GM19455 (cell line): ENCODE results near the gene GSTT4.
"Not testable (repeated sequence)": the region's sequence is repeated elsewhere in the genome, so short reads cannot be mapped to it uniquely, and the experiment has no call there.

Experiments used
- ATAC-seq: cut with Tn5 transposase; IDR thresholded peaks from one replicate; pipeline ENCODE4 v1.9.1; 2021; ENCODE audit not compliant: unreplicated experiment

The GSTT4 gene

GRCh38 chr22:23993080-23993479, 12.2 kb downstream of the GSTT4 start:
- ATAC-seq, result not testable (repeated sequence)

DNA sequence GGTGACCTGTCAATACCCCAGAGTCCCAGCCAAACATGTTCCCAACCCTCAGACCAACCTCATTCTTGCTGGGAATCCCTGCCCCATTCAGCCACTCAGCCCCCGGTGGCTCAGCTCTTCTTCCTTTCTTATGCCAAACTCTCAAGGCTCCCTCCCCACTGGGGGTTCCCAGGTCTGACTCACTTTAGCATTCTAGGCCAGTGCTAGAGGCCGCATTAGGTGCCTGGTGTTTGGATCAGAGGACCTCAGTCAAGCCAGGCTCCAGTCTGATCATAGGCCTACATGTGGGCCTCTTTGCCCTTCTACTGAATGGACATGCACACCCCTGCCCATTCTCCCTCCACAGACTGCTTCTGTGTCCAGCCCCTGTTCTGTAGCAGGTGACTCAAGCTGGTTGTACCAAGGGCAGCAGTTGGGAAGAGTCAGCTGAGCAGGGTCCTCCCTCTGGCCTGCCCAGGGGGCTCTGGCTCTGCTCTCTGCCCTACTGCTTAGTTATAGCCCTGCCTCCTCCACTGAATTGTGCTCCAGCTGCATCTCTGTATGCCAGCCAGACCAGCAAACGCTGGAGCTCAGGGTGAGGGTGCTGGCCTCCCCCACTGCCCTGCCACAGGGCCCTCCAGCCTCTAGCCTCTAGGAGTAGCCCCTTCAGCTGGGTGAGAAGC, 15.5 kb downstream of the GSTT4 start:
- ATAC-seq, result not testable (repeated sequence)

DNA sequence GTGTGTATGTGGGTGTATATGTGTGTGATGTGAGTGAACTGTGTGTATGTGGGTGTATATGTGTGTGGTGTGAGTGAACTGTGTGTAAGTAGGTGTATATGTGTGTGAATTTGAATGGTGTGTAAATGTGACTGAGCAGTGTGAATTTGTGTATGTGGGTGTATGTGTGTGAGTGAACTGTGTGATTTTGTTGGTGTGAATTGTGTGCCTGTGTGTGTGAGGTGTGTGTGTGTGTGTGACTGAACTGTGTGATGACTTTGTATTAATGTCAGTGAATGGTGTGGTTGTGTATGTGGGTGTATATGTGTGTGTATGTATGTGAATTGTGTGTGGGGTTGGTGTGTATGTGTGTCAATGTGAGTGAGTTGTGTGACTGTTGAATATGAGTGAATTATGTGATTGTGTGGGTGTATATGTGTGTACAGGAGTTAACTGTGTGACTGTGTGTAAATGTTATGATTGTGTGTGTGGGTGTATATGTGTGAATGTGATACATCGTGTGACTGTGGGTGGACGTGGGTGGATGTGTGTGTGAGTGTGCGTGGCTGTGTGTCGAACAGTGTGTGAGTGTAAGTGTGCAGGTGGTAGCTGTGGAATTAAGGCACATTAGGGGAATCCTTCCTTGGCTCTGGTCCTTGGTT, 18.6 kb downstream of the GSTT4 start:
- ATAC-seq, result not testable (repeated sequence)

GRCh38 chr22:23986089-23986488, 19.2 kb downstream of the GSTT4 start:
- not testable (repeated sequence) for ATAC-seq

GRCh38 chr22:23984430-23984829, 20.8 kb downstream of the GSTT4 start:
- no peak for ATAC-seq

- not testable (repeated sequence) for ATAC-seq
Observed at GRCh38 chr22:23980567-23980966, 24.7 kb downstream of the GSTT4 start.

- ATAC-seq, result not testable (repeated sequence)
Observed at GRCh38 chr22:23979557-23980240, 25.6 kb downstream of the GSTT4 start, which contains the start of gene GSTT2. GSTT2 (plus strand) TSS chr22:23980134.

DNA sequence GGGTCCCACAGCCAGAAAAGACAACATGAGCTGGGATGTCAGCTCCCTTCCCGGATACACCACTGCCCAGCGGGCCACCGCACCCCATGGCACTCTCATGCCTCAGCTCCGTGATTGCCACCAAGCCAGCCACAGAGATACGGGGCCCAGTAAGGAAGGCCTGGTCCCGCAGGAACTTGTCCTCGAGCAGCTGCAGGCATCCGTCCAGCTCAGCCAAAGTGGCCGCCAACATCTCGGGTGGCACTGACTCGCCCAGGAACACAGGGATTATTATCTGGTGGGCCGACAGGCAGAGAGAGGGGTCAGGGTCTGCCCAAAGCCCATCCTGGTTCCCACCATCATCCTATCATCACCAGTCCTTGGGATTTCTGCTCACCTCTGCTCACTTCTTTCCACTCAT, 27.9 kb downstream of the GSTT4 start:
- ATAC-seq, result not testable (repeated sequence)

- not testable (repeated sequence) for ATAC-seq
Observed at GRCh38 chr22:23974836-23975352, 30.4 kb downstream of the GSTT4 start.

DNA sequence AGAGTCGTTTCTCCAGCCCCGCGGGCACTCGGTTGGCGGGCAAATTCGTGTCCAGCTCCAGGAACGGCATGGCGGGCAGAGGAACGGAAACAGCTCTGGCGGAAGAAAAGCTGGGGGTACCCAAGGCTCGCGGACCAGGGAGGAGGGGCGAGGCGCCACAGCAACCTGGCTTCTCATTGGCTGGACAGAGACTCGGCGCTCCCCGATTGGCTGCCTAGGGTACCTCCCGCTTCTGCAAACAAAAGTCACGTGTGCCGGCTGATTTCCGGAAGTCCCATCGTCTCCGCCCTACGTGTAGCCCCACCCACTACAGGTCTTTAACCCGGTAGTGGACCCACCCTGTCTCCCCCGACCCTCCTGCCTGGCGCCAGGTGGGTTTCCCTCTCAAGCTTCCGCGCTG, 30.9 kb downstream of the GSTT4 start, which contains the start of gene DDT:
TSS of gene DDT (minus strand) at position 97 of the 400 bp plus-strand sequence. CDS start at position 70, 27 bp downstream.
- ATAC-seq, result peak; percentile 92

GRCh38 chr22:23971927-23972326, 33.3 kb downstream of the GSTT4 start:
- not testable (repeated sequence) for ATAC-seq

GRCh38 chr22:23970816-23971486, 34.3 kb downstream of the GSTT4 start:
- ATAC-seq, result no peak

DNA sequence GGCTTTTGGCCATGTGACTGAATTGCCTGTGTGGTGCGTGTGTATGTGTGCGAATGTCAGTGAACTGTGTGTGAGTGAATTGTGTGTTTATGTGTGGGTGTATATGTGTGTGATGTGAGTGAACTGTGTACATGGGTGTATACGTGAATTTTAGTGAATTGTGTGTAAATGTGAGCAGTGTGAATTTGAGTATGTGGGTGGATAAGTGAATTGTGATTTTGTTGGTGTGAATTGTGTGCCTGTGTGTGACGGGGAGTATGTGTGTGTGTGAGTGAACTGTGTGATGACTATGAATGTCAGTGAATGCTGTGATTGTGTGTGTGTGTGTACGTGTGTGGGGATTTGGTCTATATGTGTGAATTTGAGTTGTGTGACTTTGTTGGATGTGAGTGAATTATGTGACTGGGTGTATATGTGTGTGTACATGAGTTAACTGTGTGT, 35.0 kb downstream of the GSTT4 start:
- no peak for ATAC-seq

DNA sequence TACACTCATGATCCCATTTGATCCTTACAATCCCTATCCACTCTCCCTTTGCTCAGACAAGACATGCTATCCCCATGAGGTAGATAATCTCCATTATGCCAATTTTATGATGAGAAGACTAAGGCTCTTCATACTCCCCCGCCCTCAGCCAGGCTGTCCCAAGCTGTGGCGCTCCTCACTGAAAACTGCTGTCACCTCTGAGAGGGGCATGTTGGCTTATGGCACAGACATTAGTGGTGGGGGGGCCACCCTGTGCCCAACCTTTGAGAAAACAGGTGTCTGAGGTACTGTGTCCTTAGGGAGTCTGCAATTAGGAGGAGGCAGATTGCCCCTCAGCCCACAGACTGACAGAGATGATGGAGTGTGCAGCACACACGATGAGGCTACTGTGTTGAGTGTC, 36.2 kb downstream of the GSTT4 start:
- ATAC-seq, result no peak

DNA sequence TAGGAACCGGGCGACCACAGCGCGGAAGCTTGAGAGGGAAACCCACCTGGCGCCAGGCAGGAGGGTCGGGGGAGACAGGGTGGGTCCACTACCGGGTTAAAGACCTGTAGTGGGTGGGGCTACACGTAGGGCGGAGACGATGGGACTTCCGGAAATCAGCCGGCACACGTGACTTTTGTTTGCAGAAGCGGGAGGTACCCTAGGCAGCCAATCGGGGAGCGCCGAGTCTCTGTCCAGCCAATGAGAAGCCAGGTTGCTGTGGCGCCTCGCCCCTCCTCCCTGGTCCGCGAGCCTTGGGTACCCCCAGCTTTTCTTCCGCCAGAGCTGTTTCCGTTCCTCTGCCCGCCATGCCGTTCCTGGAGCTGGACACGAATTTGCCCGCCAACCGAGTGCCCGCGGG, 38.7 kb downstream of the GSTT4 start, which contains the start of gene DDTL:
TSS of gene DDTL (plus strand) at position 321 of the 400 bp plus-strand sequence. CDS start at position 348, 27 bp downstream.
- peak; percentile 92 for ATAC-seq

DNA sequence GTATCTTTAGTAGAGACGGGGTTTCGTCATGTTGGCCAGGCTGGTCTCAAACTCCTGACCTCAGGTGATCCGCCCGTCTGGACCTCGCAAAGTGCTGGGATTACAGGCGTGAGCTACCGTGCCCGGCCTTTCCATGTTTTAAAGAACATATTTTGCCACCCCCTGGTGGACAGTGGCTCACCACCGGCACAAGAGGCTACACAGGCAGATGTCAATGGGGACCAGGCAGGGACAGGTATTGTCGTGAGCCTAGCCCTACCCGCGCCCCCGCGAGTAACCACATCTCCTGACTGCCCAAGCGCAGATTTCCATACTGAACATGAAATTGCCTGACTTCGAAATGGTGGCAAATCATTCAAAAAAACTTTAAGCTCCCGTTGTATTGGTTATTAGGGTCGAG, 39.2 kb downstream of the GSTT4 start:
- ATAC-seq, result peak; percentile 31

DNA sequence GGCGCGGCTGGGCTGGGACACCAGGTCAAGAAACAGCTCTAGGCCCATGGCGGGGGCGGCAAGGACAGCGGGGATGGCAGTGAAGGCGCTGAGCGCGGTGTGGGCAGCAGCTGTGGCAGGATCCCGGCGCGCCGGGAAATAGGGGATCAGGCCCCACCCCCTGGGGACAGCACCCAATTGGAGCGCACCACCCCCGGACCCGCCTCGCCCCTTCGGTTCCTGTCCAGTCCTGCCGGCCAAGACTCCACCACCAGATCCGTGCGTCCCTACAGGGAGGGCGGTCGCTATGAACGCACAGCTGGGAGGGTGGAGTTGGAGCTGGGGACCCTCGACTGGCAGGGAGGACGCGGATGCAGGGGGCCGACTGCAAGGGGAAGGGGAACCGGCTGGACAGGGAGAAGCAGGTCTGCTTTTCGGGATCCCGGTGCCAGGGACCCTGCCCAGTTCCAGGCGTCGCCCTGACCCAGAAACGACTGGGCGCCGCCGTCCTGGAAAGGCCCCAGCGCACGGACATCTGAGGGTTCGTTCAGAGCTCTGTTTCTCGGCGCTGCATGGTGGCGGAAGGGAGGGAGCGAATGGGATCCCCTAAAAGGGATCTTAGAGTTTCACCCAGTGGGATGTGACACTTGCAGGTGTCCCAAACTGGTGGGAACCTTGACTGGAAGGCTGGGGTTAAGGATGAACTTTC, 44.0 kb downstream of the GSTT4 start, which contains the start of gene GSTT2B:
TSS of gene GSTT2B (minus strand) at position 112 of the 688 bp plus-strand sequence. CDS start at position 48, 64 bp downstream.
- ATAC-seq, result not testable (repeated sequence)

- not testable (repeated sequence) for ATAC-seq
Observed at GRCh38 chr22:23956301-23956900, 48.9 kb downstream of the GSTT4 start.

GRCh38 chr22:23955886-23956285, 49.4 kb downstream of the GSTT4 start:
- ATAC-seq, result not testable (repeated sequence)

- not testable (repeated sequence) for ATAC-seq
Observed at GRCh38 chr22:23954991-23955305, 50.3 kb downstream of the GSTT4 start.
